ENCODE data around the gene RGS6.

DNA sequence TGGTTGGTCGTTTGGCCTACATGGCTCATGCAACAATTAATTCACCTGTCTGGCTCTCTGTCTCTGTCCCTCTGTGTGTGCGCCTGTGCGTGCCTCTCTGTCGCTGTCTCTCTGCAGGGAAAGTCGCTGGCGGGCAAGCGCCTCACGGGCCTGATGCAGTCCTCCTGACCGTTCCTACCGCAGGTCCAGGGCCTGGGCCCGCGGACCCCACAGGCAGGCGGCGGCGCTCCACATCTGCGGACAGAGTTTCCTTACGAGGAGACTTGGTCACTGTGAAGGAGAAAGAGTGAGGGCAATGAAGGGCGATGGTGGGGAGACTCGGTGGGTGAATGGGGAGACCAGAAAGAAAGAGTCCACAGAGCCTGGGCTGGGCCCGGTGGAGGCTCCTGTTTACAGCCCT is 630.1 kb downstream of the RGS6 start:
- TF ChIP-seq POLR2A (IDR thresholded peaks at IDR 0.05; ENCODE audit: low read depth, low read length) (no peak), RFX5 (IDR thresholded peaks at IDR 0.05; ENCODE audit: low read depth, low read length) (no peak), MXI1 (IDR thresholded peaks at IDR 0.05; ENCODE audit: borderline replicate concordance, low read depth, low read length) (no peak), SMC3 (IDR thresholded peaks at IDR 0.05; ENCODE audit: low read depth, low read length) (no peak), CHD1 (IDR thresholded peaks at IDR 0.05; ENCODE audit: low read depth, low read length) (no peak), RAD21 (IDR thresholded peaks at IDR 0.05; ENCODE audit: low read length) (no peak), RCOR1 (IDR thresholded peaks at IDR 0.05; ENCODE audit: insufficient replicate concordance, low read length) (no peak), BHLHE40 (IDR thresholded peaks at IDR 0.05; ENCODE audit: low read depth, low read length) (no peak)
- TF ChIP-seq, protein P1, sequence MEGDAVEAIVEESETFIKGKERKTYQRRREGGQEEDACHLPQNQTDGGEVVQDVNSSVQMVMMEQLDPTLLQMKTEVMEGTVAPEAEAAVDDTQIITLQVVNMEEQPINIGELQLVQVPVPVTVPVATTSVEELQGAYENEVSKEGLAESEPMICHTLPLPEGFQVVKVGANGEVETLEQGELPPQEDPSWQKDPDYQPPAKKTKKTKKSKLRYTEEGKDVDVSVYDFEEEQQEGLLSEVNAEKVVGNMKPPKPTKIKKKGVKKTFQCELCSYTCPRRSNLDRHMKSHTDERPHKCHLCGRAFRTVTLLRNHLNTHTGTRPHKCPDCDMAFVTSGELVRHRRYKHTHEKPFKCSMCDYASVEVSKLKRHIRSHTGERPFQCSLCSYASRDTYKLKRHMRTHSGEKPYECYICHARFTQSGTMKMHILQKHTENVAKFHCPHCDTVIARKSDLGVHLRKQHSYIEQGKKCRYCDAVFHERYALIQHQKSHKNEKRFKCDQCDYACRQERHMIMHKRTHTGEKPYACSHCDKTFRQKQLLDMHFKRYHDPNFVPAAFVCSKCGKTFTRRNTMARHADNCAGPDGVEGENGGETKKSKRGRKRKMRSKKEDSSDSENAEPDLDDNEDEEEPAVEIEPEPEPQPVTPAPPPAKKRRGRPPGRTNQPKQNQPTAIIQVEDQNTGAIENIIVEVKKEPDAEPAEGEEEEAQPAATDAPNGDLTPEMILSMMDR (conservative IDR thresholded peaks at IDR 0.05; ENCODE audit: low read depth, low read length) = no peak
- TF ChIP-seq, protein P2, sequence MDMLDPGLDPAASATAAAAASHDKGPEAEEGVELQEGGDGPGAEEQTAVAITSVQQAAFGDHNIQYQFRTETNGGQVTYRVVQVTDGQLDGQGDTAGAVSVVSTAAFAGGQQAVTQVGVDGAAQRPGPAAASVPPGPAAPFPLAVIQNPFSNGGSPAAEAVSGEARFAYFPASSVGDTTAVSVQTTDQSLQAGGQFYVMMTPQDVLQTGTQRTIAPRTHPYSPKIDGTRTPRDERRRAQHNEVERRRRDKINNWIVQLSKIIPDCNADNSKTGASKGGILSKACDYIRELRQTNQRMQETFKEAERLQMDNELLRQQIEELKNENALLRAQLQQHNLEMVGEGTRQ (IDR thresholded peaks at IDR 0.05; ENCODE audit: low read depth, low read length) = no peak
- TF ChIP-seq, protein P3, sequence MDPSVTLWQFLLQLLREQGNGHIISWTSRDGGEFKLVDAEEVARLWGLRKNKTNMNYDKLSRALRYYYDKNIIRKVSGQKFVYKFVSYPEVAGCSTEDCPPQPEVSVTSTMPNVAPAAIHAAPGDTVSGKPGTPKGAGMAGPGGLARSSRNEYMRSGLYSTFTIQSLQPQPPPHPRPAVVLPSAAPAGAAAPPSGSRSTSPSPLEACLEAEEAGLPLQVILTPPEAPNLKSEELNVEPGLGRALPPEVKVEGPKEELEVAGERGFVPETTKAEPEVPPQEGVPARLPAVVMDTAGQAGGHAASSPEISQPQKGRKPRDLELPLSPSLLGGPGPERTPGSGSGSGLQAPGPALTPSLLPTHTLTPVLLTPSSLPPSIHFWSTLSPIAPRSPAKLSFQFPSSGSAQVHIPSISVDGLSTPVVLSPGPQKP (IDR thresholded peaks at IDR 0.05; ENCODE audit: borderline replicate concordance, low read depth, low read length) = no peak
